MM.1S (cell line): ENCODE results near the gene NKAPD1.

Experiments used
- DNase-seq: peaks from one replicate; pipeline ENCODE4 v3.0.0-alpha.2; 2015
- H2AFZ ChIP-seq: fragments of 300-600 bp; sonication (generic); 2 replicates; pipeline ENCODE4 v1.6.0; 2016; ENCODE audit warnings: antibody characterized with exemption, low read length
- H3F3A ChIP-seq: fragments of 300-600 bp; sonication (generic); 2 replicates; pipeline ENCODE4 v1.6.1; 2016; ENCODE audit warnings: mild to moderate bottlenecking, antibody characterized with exemption, low read length, moderate library complexity, mixed read lengths; ENCODE audit not compliant: insufficient read depth
- H3K27ac ChIP-seq: fragments of 300-600 bp; sonication (generic); 2 replicates; pipeline ENCODE4 v1.5.1; 2016; ENCODE audit warnings: mild to moderate bottlenecking, low read length
- H3K27me3 ChIP-seq: fragments of 300-600 bp; sonication (generic); replicated peaks from 2 replicates; pipeline ENCODE4 v1.6.0; 2016; ENCODE audit warnings: low read length; ENCODE audit not compliant: insufficient read depth
- H3K36me3 ChIP-seq: fragments of 300-600 bp; sonication (generic); replicated peaks from 2 replicates; pipeline ENCODE4 v1.6.1; 2016; ENCODE audit warnings: mild to moderate bottlenecking, low read length, mixed read lengths; ENCODE audit not compliant: insufficient read depth
- H3K4me1 ChIP-seq: fragments of 300-600 bp; sonication (generic); 2 replicates; pipeline ENCODE4 v1.6.1; 2016; ENCODE audit warnings: low read length, mixed read lengths
- H3K4me2 ChIP-seq: fragments of 300-600 bp; sonication (generic); 2 replicates; pipeline ENCODE4 v1.6.0; 2016; ENCODE audit warnings: low read depth, low read length
- H3K4me3 ChIP-seq: fragments of 300-600 bp; sonication (generic); 2 replicates; pipeline ENCODE4 v1.5.1; 2016; ENCODE audit warnings: low read length, mixed read lengths
- H3K79me2 ChIP-seq: fragments of 300-600 bp; sonication (generic); 2 replicates; pipeline ENCODE4 v1.6.1; 2016; ENCODE audit warnings: mixed run types, low read length, mixed read lengths
- H3K9ac ChIP-seq: fragments of 300-600 bp; sonication (generic); 2 replicates; pipeline ENCODE4 v1.6.1; 2016; ENCODE audit warnings: low read length, mixed read lengths
- H3K9me2 ChIP-seq: fragments of 300-600 bp; sonication (generic); replicated peaks from 2 replicates; pipeline ENCODE4 v1.6.1; 2016; ENCODE audit warnings: mild to moderate bottlenecking, low read length, mixed read lengths; ENCODE audit not compliant: insufficient read depth
- H3K9me3 ChIP-seq: fragments of 300-600 bp; sonication (generic); replicated peaks from 2 replicates; pipeline ENCODE4 v1.6.1; 2016; ENCODE audit warnings: mild to moderate bottlenecking, low read length, mixed read lengths; ENCODE audit not compliant: insufficient read depth
- H4K20me1 ChIP-seq: fragments of 300-600 bp; sonication (generic); 2 replicates; pipeline ENCODE4 v1.6.1; 2016; ENCODE audit warnings: mild to moderate bottlenecking, low read length, moderate library complexity, mixed read lengths; ENCODE audit not compliant: insufficient read depth
- EZH2 ChIP-seq: fragments of 300-600 bp; sonication (generic); optimal IDR thresholded peaks from 2 replicates; pipeline ENCODE3; 2017; ENCODE audit warnings: low read depth, mild to moderate bottlenecking, antibody characterized with exemption, low read length, mixed read lengths
- EZH2phosphoT487 ChIP-seq: fragments of 300-600 bp; sonication (generic); IDR thresholded peaks from 2 replicates; pipeline ENCODE4 v1.6.1; 2018; ENCODE audit warnings: antibody characterized with exemption, low read length
- TF ChIP-seq, protein P1 (sequence below): fragments of 300-600 bp; sonication (generic); IDR thresholded peaks from 2 replicates; pipeline ENCODE4 v1.5.1; 2016; ENCODE audit warnings: antibody characterized with exemption, low read length, mixed read lengths

Gene NKAPD1

DNA sequence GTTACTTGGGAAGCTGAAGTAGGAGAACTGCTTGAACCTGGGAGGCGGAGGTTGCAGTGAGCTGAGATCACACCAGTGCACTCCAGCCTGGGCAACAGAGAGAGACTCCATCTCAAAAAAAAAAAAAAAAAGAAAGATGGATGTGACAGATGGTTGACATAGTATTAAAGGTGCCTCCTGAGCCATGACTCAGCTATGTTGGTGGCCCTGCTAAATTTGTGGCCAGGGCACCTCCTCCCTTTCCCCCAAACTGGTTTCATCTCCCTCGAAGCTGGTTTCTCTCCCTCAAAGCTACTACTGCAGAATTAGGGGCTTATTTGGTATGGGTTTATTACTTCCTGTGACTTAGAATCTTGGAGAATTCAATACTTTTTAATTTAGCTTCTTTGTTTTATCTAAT is 44.1 kb downstream of the NKAPD1 start:
- Histone ChIP-seq H3K27ac (no peak overlapping the region), H3K36me3 (no peaks in the 10 kb centered on the region), H3K9me3 (no peaks in the 10 kb centered on the region), H3F3A (no peaks in the 10 kb centered on the region), H4K20me1 (no peaks in the 10 kb centered on the region), H3K79me2 (no peaks in the 10 kb centered on the region), H3K4me3 (no peak overlapping the region), H3K9me2 (no peaks in the 10 kb centered on the region), H3K27me3 (no peaks in the 10 kb centered on the region), H2AFZ (no peak overlapping the region), H3K4me1 (peaks cover 9% of the 10 kb centered on the region), H3K4me2 (peak overlapping the region; percentile 3; the same call in 1 of the 2 replicates), H3K9ac (no peak overlapping the region)
- TF ChIP-seq, protein P1, sequence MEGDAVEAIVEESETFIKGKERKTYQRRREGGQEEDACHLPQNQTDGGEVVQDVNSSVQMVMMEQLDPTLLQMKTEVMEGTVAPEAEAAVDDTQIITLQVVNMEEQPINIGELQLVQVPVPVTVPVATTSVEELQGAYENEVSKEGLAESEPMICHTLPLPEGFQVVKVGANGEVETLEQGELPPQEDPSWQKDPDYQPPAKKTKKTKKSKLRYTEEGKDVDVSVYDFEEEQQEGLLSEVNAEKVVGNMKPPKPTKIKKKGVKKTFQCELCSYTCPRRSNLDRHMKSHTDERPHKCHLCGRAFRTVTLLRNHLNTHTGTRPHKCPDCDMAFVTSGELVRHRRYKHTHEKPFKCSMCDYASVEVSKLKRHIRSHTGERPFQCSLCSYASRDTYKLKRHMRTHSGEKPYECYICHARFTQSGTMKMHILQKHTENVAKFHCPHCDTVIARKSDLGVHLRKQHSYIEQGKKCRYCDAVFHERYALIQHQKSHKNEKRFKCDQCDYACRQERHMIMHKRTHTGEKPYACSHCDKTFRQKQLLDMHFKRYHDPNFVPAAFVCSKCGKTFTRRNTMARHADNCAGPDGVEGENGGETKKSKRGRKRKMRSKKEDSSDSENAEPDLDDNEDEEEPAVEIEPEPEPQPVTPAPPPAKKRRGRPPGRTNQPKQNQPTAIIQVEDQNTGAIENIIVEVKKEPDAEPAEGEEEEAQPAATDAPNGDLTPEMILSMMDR, result no peak
- no peak for TF ChIP-seq EZH2
- TF ChIP-seq EZH2phosphoT487, result no peak
- peak; percentile 56 for DNase-seq

DNA sequence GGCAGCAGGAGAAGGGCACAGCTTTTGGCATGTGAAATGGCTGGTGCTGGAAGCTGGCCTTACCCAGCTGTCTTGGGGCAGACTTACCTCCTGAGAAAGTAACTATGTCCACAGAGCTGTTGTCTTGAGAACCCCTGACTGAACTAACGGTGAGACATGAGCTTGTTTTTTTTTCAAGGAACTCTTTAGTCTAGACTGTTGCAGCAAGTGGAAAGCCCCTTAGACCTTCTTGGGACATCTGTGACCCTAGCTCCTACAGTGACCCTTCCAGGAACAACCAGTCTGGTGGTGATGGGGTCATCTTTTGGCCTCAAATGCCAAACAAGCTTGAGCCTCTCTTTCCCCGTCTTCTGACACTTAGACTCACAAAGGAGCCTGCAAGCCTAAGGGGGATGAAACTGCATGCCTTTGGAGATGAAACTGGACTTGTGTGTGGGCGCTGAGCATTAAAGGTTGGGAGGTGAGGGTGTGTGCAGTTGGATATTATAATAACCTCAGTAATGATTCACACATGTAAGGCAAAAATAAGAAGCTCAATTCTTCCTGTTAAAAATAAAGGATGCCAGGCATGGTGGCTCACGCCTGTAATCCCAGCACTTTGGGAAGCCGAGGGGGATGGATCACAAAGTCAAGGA is 48.0 kb downstream of the NKAPD1 start:
- Histone ChIP-seq H3F3A (no peaks in the 10 kb centered on the region), H3K4me1 (peaks cover 5% of the 10 kb centered on the region), H3K4me2 (no peak overlapping the region), H2AFZ (no peak overlapping the region), H3K9me2 (no peaks in the 10 kb centered on the region), H3K27me3 (no peaks in the 10 kb centered on the region), H3K4me3 (no peak overlapping the region), H4K20me1 (no peaks in the 10 kb centered on the region), H3K27ac (no peak overlapping the region), H3K79me2 (no peaks in the 10 kb centered on the region), H3K9me3 (no peaks in the 10 kb centered on the region), H3K9ac (no peak overlapping the region), H3K36me3 (no peaks in the 10 kb centered on the region)
- no peak for DNase-seq
- TF ChIP-seq EZH2phosphoT487, result no peak

DNA sequence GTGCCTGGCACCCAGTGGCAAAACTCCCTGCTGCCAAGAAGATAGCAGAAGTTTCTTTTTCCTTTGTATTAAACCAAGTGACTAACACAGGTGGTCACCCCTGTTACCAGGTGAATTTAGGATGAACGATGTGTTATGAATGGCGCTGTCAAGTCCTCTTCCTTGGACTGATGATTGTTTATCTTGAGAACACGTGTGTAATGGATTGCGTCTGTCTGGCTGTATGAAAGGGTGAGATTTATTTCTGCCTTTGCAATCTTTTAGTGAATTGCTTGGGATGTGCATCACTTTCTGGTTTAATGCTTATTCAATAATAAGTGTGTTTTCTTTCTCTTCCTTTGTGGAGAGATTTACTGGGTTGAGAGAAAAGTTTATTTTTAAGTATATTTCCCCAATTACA is 49.0 kb downstream of the NKAPD1 start:
- Histone ChIP-seq H3F3A (no peaks in the 10 kb centered on the region), H3K27ac (no peak overlapping the region), H3K27me3 (no peaks in the 10 kb centered on the region), H3K4me2 (no peak overlapping the region), H4K20me1 (no peaks in the 10 kb centered on the region), H3K9me3 (no peaks in the 10 kb centered on the region), H3K9me2 (no peaks in the 10 kb centered on the region), H2AFZ (no peak overlapping the region), H3K36me3 (no peaks in the 10 kb centered on the region), H3K9ac (no peak overlapping the region), H3K4me1 (peaks cover 5% of the 10 kb centered on the region), H3K4me3 (no peak overlapping the region), H3K79me2 (no peaks in the 10 kb centered on the region)
- TF ChIP-seq, protein P1, result no peak
- no peak for TF ChIP-seq EZH2
- TF ChIP-seq EZH2phosphoT487, result no peak
- DNase-seq, result no peak

DNA sequence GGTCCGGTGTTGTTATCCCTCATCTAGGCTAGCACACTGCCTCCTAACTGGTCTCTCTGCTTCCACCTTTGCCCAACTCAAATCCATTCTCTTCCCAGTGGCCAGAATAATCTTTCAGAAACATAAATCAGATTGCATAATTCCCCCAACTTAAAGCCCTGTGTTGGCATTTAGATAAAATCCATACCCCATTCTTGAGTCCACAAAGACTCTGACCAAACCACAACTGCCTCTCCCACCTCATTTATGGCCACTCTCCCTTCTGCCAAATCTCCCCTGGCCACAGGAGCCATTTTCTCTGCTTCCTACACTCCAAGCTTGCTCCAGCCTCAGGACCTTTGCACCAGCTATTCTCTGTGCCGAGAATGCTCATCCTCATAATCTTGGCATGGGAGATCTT is 53.0 kb downstream of the NKAPD1 start:
- Histone ChIP-seq H3F3A (peaks cover 10% of the 10 kb centered on the region; the same call in 1 of the 2 replicates), H3K79me2 (no peaks in the 10 kb centered on the region)
- DNase-seq, result no peak

More for the DNA sequence above, 53.0 kb downstream of the NKAPD1 start:
- no peaks in the 10 kb centered on the region for H3K27me3 ChIP-seq
- no peaks in the 10 kb centered on the region for H3K36me3 ChIP-seq
- peaks cover 8% of the 10 kb centered on the region for H3K4me1 ChIP-seq
- H3K9me3 ChIP-seq, result no peaks in the 10 kb centered on the region
- TF ChIP-seq EZH2phosphoT487 (no peak), EZH2 (no peak)
- TF ChIP-seq, protein P1, result no peak
- H4K20me1 ChIP-seq, result no peaks in the 10 kb centered on the region
- H3K4me3 ChIP-seq, result no peak overlapping the region
- no peak overlapping the region for H3K9ac ChIP-seq
- no peaks in the 10 kb centered on the region for H3K9me2 ChIP-seq
- no peak overlapping the region for H2AFZ ChIP-seq
- no peak overlapping the region for H3K4me2 ChIP-seq
- no peak overlapping the region for H3K27ac ChIP-seq
